Transverse colon (tissue), 4 donors: Measurements from ENCODE around the gene BAIAP2. TPM values are rescaled to one million over a fixed set of nuclear protein-coding genes. Genes with fewer than 3 reads are reported as not detected.

Experiments
- DNase-seq: peaks from one replicate; pipeline ENCODE4 v3.0.0-alpha.2; 2019
- H3K27ac ChIP-seq, 4 donors: fragments of 200-600 bp; sonication (generic); 2 replicates each; pipeline ENCODE4 v1.5.1; 2016 to 2018; ENCODE audit warnings: inconsistent platforms in 4 of 4
- H3K27me3 ChIP-seq: fragments of 200-600 bp; sonication (generic); 2 replicates; pipeline ENCODE4 v1.5.1; 2017; ENCODE audit warnings: inconsistent platforms
- H3K36me3 ChIP-seq, 4 donors: fragments of 200-600 bp; sonication (generic); 2 replicates each; pipeline ENCODE4 v1.5.1; 2017 to 2019; ENCODE audit warnings: inconsistent platforms in 4 of 4
- H3K4me1 ChIP-seq, 4 donors: fragments of 200-600 bp; sonication (generic); 2 replicates each; pipeline ENCODE4 v1.5.1; 2017 to 2020; ENCODE audit warnings: inconsistent platforms in 4 of 4
- H3K4me3 ChIP-seq, 4 donors: fragments of 200-600 bp; sonication (generic); 1 replicate in 1 of 4; 2 replicates in 3 of 4; pipeline versions ENCODE4 v1.5.1 to v1.6.1; 2017 to 2019; ENCODE audit warnings: inconsistent platforms in 4 of 4
- H3K9me3 ChIP-seq, 2 donors: fragments of 200-600 bp; sonication (generic); 2 replicates each; pipeline ENCODE4 v1.5.1; 2017 to 2019; ENCODE audit warnings: inconsistent platforms in 2 of 2
- CTCF ChIP-seq, 5 experiments: fragments of 200-600 bp in 3 of 5; fragments of 450-650 bp in 2 of 5; sonication (generic) in 3 of 5; IDR thresholded peaks; 1 replicate in 2 of 5; 2 replicates in 3 of 5; pipeline ENCODE4 v1.5.1; 2016 to 2017; ENCODE audit warnings: antibody characterized with exemption in 5 of 5, inconsistent platforms in 3 of 5, mild to moderate bottlenecking in 2 of 5, moderate library complexity in 1 of 5
- EP300 ChIP-seq: sonication (generic); formaldehyde crosslinking; IDR thresholded peaks from one replicate; pipeline ENCODE4 v1.6.1; 2017; ENCODE audit warnings: antibody characterized with exemption, low read depth
- POLR2A ChIP-seq: fragments of 450-650 bp; IDR thresholded peaks from one replicate; pipeline ENCODE4 v1.6.1; 2016; ENCODE audit warnings: antibody characterized with exemption, mild to moderate bottlenecking, moderate library complexity
- POLR2AphosphoS5 ChIP-seq, 3 donors: sonication (generic); formaldehyde crosslinking; IDR thresholded peaks; one replicate each; pipeline ENCODE4 v1.6.1; 2016; ENCODE audit warnings: antibody characterized with exemption in 3 of 3
- WGBS, 2 donors: methylation state at CpG; one replicate each; pipeline ENCODE4 v1.1.5; 2018; ENCODE audit warnings: low coverage in 1 of 2; 5-methylcytosine and 5-hydroxymethylcytosine counted together
- in situ Hi-C, 4 donors: fragments of 200-750 bp; cut with MboI; loops; one replicate each; pipeline versions ENCODE4 v1.15.0 to v1.15.1; 2017; ENCODE audit warnings: low sequenced_read_pairs in 3 of 4, low pct_ligation_motif_present in 1 of 4, low pct_unique_long_range_greater_than_20kb in 1 of 4
- intact Hi-C: fragments of 100-400 bp; cut with DNase I; formaldehyde crosslinking; loops from one replicate; pipeline ENCODE4 v1.15.1; 2023; ENCODE audit warnings: low total_unique reads
- total RNA-seq, 4 donors: library from RNA; depleted of rRNA; stranded (reverse); fragments of >200 nt; gene quantifications; one replicate each; pipeline ENCODE4 v1.1.0, GENCODE V29; 2016

Gene BAIAP2
- total RNA-seq, 4 donors from 2014 or later, result 11.7 to 62.1 (median 39.6) TPM

- intact Hi-C loops (no loop called here), in situ Hi-C loops (no loop called here)
- peaks cover 18 to 68% (median 46%) of the 10 kb centered on the region in 4 donors for H3K4me1 ChIP-seq
- TF ChIP-seq POLR2A (no peak), POLR2AphosphoS5 (IDR thresholded peaks at IDR 0.05) (no peak), EP300 (no peak), CTCF (IDR thresholded peaks at IDR 0.05) (no peak)
- H3K27me3 ChIP-seq, result no peaks in the 10 kb centered on the region
- H3K27ac ChIP-seq, result peak overlapping the region; percentile 20 to 84 (median 72)
- H3K36me3 ChIP-seq, result no peaks in the 10 kb centered on the region
- no peaks in the 10 kb centered on the region for H3K9me3 ChIP-seq
- peak overlapping the region in 1 of 4 donors; percentile 82 for H3K4me3 ChIP-seq
- no peak for DNase-seq
- 80% methylated on average over 29 of the region's 30 CpGs; no CpG with 5 or more reads in 1 of the 2 donors for WGBS, 2 donors
These were observed 3.1 kb downstream of the BAIAP2 start for GRCh38 chr17:81037798-81038733.

- no peaks in the 10 kb centered on the region for H3K36me3 ChIP-seq
- WGBS, 2 donors, result 87 to 100% methylated on average over 1 to 11 of the region's 16 CpGs
- no peak for TF ChIP-seq POLR2AphosphoS5 (IDR thresholded peaks at IDR 0.05)
- no peak for TF ChIP-seq POLR2A
- no peak for TF ChIP-seq CTCF (IDR thresholded peaks at IDR 0.05)
- no peak for TF ChIP-seq EP300
- no peak overlapping the region for H3K4me3 ChIP-seq
- intact Hi-C loops, result no loop called here
- no peaks in the 10 kb centered on the region for H3K27me3 ChIP-seq
- in situ Hi-C loops, result no loop called here
- DNase-seq, result no peak
- peaks cover 16 to 64% (median 38%) of the 10 kb centered on the region in 4 donors for H3K4me1 ChIP-seq
- H3K9me3 ChIP-seq, result no peaks in the 10 kb centered on the region
- peak overlapping the region in 1 of 4 donors; percentile 76 for H3K27ac ChIP-seq
These were observed 4.1 kb downstream of the BAIAP2 start for GRCh38 chr17:81039096-81039495.

GRCh38 chr17:81039854-81040758 is 5.2 kb downstream of the BAIAP2 start:
- intact Hi-C loops, result no loop called here
- 69% methylated on average over 25 of the region's 28 CpGs; no CpG with 5 or more reads in 1 of the 2 donors for WGBS, 2 donors
- peaks cover 22 to 72% (median 47%) of the 10 kb centered on the region in 4 donors for H3K4me1 ChIP-seq
- no peak for DNase-seq
- H3K27ac ChIP-seq, result peak overlapping the region in 3 of 4 donors; percentile 16 to 36 (median 21)
- H3K36me3 ChIP-seq, result no peaks in the 10 kb centered on the region
- in situ Hi-C loops, result no loop called here
- no peaks in the 10 kb centered on the region for H3K9me3 ChIP-seq
- TF ChIP-seq POLR2A (no peak), EP300 (no peak), POLR2AphosphoS5 (IDR thresholded peaks at IDR 0.05) (no peak), CTCF (IDR thresholded peaks at IDR 0.05) (no peak)
- H3K27me3 ChIP-seq, result no peaks in the 10 kb centered on the region
- no peak overlapping the region for H3K4me3 ChIP-seq
